ENCODE data around the gene SOX4.

DNA sequence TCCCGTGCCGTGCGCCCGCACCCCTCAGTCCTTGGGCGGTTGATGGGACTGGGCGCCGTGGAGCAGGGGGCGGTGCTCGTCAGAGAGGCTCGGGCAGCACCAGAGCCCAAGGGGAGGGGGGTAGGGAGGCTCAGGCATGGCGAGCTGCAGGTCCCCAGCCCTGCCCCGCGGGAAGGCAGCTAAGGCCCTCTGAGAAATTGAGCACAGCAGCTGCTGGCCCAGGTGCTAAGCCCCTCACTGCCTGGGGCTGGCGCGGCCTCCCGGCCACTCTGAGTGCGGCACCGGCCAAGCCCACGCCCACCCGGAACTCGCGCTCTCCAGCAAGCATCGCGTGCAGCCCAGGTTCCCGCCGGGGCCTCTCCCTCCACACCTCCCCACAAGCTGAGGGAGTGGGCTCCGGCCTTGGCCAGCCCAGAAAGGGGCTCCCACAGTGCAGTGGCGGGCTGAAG is 16.4 kb downstream of the SOX4 start:
- TF ChIP-seq, protein P1, sequence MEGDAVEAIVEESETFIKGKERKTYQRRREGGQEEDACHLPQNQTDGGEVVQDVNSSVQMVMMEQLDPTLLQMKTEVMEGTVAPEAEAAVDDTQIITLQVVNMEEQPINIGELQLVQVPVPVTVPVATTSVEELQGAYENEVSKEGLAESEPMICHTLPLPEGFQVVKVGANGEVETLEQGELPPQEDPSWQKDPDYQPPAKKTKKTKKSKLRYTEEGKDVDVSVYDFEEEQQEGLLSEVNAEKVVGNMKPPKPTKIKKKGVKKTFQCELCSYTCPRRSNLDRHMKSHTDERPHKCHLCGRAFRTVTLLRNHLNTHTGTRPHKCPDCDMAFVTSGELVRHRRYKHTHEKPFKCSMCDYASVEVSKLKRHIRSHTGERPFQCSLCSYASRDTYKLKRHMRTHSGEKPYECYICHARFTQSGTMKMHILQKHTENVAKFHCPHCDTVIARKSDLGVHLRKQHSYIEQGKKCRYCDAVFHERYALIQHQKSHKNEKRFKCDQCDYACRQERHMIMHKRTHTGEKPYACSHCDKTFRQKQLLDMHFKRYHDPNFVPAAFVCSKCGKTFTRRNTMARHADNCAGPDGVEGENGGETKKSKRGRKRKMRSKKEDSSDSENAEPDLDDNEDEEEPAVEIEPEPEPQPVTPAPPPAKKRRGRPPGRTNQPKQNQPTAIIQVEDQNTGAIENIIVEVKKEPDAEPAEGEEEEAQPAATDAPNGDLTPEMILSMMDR (conservative IDR thresholded peaks at IDR 0.05 in 1 of 2, IDR thresholded peaks at IDR 0.05 in 1 of 2; ENCODE audit: low read depth in 1 of 2, low read length in 2 of 2): no peak
- TF ChIP-seq EZH2 (IDR thresholded peaks at IDR 0.05; ENCODE audit: low read length, missing control alignments): no peak

All from fibroblast of lung (primary cell).